ENCODE results near the gene DCDC2.

DCDC2 gene

GRCh38 chr6:24140591-24140990 is 217.3 kb downstream of the DCDC2 start:
- no peak for DNase-seq

- DNase-seq, result no peak
Measured at GRCh38 chr6:24139639-24140038, 218.2 kb downstream of the DCDC2 start.

- DNase-seq, result no peak
Measured at GRCh38 chr6:24139080-24139479, 218.8 kb downstream of the DCDC2 start.

- DNase-seq, result no peak
Measured at GRCh38 chr6:24131751-24132150, 226.1 kb downstream of the DCDC2 start.

- DNase-seq, result no peak
Measured at GRCh38 chr6:24127316-24127715, 230.5 kb downstream of the DCDC2 start.

- no peak for DNase-seq
Measured at GRCh38 chr6:24126586-24127192, 231.2 kb downstream of the DCDC2 start.

GRCh38 chr6:24125980-24126379 is 231.9 kb downstream of the DCDC2 start, which contains the start of gene NRSN1:
Gene NRSN1, plus strand, starts transcription at chr6:24126215. Its CDS starts 8,113 bp downstream, at chr6:24134328.
- DNase-seq, result no peak

- DNase-seq, result no peak
Measured at GRCh38 chr6:24122139-24122538, 235.7 kb downstream of the DCDC2 start.

All from NCI-H1417 treated with DMSO at 0.1 percent for 48 hours (cell line).